GM12878 (cell line): ENCODE data around the gene LRRC3C. TPM values are rescaled to one million over a fixed set of nuclear protein-coding genes. Genes with fewer than 3 reads are reported as not detected.
A peak's percentile ranks its signal among the peaks of the same experiment; 100 is the strongest.
"Not testable (repeated sequence)": the region's sequence is repeated elsewhere in the genome, so short reads cannot be mapped to it uniquely, and the experiment has no call there.

ENCODE experiments used
- ATAC-seq: fragments of 200-7000 bp; cut with Tn5 transposase; 3 replicates; pipeline ENCODE4 v1.9.1; 2020; ENCODE audit warnings: mild to moderate bottlenecking, moderate library complexity
- BruUV-seq: library from RNA; stranded (reverse); fragments of 400-500 nt; replicated peaks from 2 replicates; lab custom pipeline; 2021; lab: Mats Ljungman, UMichigan
- CTCF ChIA-PET: fragments of 300-600 bp; sonication (Branson Sonifier 250); formaldehyde crosslinking; extraction: SDS; loops from one replicate; lab custom pipeline; 2021; ENCODE audit warnings: inconsistent platforms; lab: Yijun Ruan, JAX
- POLR2A ChIA-PET: fragments of 350-600 bp; formaldehyde crosslinking; extraction: SDS; loops from one replicate; lab custom pipeline; 2021; ENCODE audit warnings: inconsistent platforms; lab: Charles Lee
- RAD21 ChIA-PET: fragments of 300-600 bp; sonication (Branson Sonifier 250); formaldehyde crosslinking; loops from one replicate; lab custom pipeline; 2023; ENCODE audit warnings: antibody characterized with exemption; ENCODE audit not compliant: unreplicated experiment; lab: Charles Lee
- SMC1A ChIA-PET: fragments of 300-600 bp; sonication (Branson Sonifier 250); formaldehyde crosslinking; loops from one replicate; lab custom pipeline; 2023; ENCODE audit not compliant: unreplicated experiment, uncharacterized antibody; lab: Charles Lee
- DNase-seq: peaks from one replicate; pipeline ENCODE4 v3.0.0-alpha.2; 2011; ENCODE audit warnings: low read depth, low spot score
- FAIRE-seq: peaks from 3 replicates; lab custom pipeline; 2011; peaks lifted over from hg19 to GRCh38; lab: Jason Lieb, UNC
- H2AFZ ChIP-seq: 2 replicates; pipeline ENCODE4 v1.6.0; 2011; ENCODE audit warnings: low read depth, low read length, control low read depth; ENCODE audit not compliant: control insufficient read depth
- H3K27ac ChIP-seq: 2 replicates; pipeline ENCODE4 v1.5.1; 2011; ENCODE audit warnings: control low read depth; ENCODE audit not compliant: control insufficient read depth, insufficient read depth
- H3K27me3 ChIP-seq, 2 experiments: replicated peaks in 1 of 2; 2 replicates each; pipeline versions ENCODE4 v1.6.0 to v1.6.1; 2011; ENCODE audit warnings: low read length in 1 of 2; ENCODE audit not compliant: control insufficient read depth in 2 of 2, insufficient read depth in 2 of 2
- H3K36me3 ChIP-seq, 2 experiments: 2 replicates each; pipeline ENCODE4 v1.5.1; 2011; ENCODE audit warnings: low read length in 1 of 2; ENCODE audit not compliant: control insufficient read depth in 2 of 2, insufficient read depth in 2 of 2
- H3K4me1 ChIP-seq: 2 replicates; pipeline ENCODE4 v1.6.1; 2011; ENCODE audit warnings: mild to moderate bottlenecking, low read length, moderate library complexity, mixed read lengths; ENCODE audit not compliant: control insufficient read depth, insufficient read depth
- H3K4me2 ChIP-seq: 2 replicates; pipeline ENCODE4 v1.6.0; 2011; ENCODE audit warnings: control low read depth; ENCODE audit not compliant: control insufficient read depth, insufficient read depth
- H3K4me3 ChIP-seq: fragments of 200-600 bp; sonication (generic); 2 replicates; pipeline ENCODE4 v1.5.1; 2016
- H3K79me2 ChIP-seq: 2 replicates; pipeline ENCODE4 v1.6.0; 2011; ENCODE audit warnings: low read length; ENCODE audit not compliant: control insufficient read depth, insufficient read depth
- H3K9ac ChIP-seq: 2 replicates; pipeline ENCODE4 v1.8.0; 2011; ENCODE audit warnings: low read length, control low read depth, mixed read lengths; ENCODE audit not compliant: control insufficient read depth, insufficient read depth
- H3K9me3 ChIP-seq: replicated peaks from 3 replicates; pipeline ENCODE4 v1.5.1; 2011; ENCODE audit warnings: mild to moderate bottlenecking, low read length; ENCODE audit not compliant: control insufficient read depth, insufficient read depth
- H4K20me1 ChIP-seq: 2 replicates; pipeline ENCODE4 v1.6.0; 2011; ENCODE audit not compliant: control insufficient read depth, insufficient read depth
- IKZF2 ChIP-seq, 2 experiments: fragments of 450-650 bp; IDR thresholded peaks; 2 replicates each; pipeline ENCODE4 v1.6.1; 2017; ENCODE audit warnings: mild to moderate bottlenecking in 2 of 2, moderate library complexity in 2 of 2
- KAT2A ChIP-seq: conservative IDR thresholded peaks from 2 replicates; pipeline ENCODE4 v1.6.1; 2011; ENCODE audit warnings: low read depth, low read length; ENCODE audit not compliant: control insufficient read depth
- RFX5 ChIP-seq: IDR thresholded peaks from 2 replicates; pipeline ENCODE4 v1.6.1; 2011; ENCODE audit warnings: low read depth, low read length, improper control_type of control experiment
- WGBS: methylation state at CpG from one replicate; pipeline ENCODE4 v1.1.6; 2016; ENCODE audit warnings: low lambda C conversion rate; ENCODE audit not compliant: insufficient replicate concordance, insufficient coverage; ENCODE audit errors: missing lambda C conversion rate; 5-methylcytosine and 5-hydroxymethylcytosine counted together
- in situ Hi-C: fragments of 300-500 bp; cut with MboI; formaldehyde crosslinking; loops from 9 replicates; pipeline ENCODE4 v1.14.3; 2018; ENCODE audit warnings: mixed read lengths
- intact Hi-C: fragments of 100-400 bp; cut with micrococcal nuclease; formaldehyde crosslinking; loops from one replicate; pipeline ENCODE4 v1.14.2; 2022; ENCODE audit not compliant: unreplicated experiment
- polyA plus RNA-seq, 11 experiments: library from polyadenylated mRNA; depleted of rRNA in 4 of 11; unstranded in 6 of 11; stranded (reverse) in 5 of 11; fragments of >200 nt; fragmentation: Nextera tagmentation in 4 of 11; fragmentation: Illumina TruSeq in 1 of 11; extraction: Ambion mirVana in 4 of 11; extraction: Trizol in 1 of 11; gene quantifications; 1 replicate in 1 of 11; 2 replicates in 10 of 11; pipeline versions ENCODE4 v1.2.1 to v1.2.3, GENCODE V29; 2011 to 2016; ENCODE audit warnings: inconsistent platforms in 2 of 11, missing spikeins in 2 of 11, low read depth in 1 of 11
- total RNA-seq, 4 experiments: library from RNA; depleted of rRNA in 3 of 4; stranded (reverse); fragments of >200 nt in 3 of 4; fragmentation: Illumina TruSeq in 1 of 4; extraction: Trizol in 1 of 4; gene quantifications; 2 replicates each; pipeline versions ENCODE4 v1.2.1 to v1.2.3, GENCODE V29; 2013 to 2021
- TF ChIP-seq, protein P1 (sequence below): IDR thresholded peaks from 2 replicates; pipeline ENCODE4 v1.6.1; 2012; ENCODE audit warnings: low read depth, low read length, improper control_type of control experiment

The LRRC3C gene
- total and polyA plus RNA-seq, 10 of the 15 experiments (the other 5 are each of a cell fraction or from before 2014, with no cell fraction given): not detected

DNA sequence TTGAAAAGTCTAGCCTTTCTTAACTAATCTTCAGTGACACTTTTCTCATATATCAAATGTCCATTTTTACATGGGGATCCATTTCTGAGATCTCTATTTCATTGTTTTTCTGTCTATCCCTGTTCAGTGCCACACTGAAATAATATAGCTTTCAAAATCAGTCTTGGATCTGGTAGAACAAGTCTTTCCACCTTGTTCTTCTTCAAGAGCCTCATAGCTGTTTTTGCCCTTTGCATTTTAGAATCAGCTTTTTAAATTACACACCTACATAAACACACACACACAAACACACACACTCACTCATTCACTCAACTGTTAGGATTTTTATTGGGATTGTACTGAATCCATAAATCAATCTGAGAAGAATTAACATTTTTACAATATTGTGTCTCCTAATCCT lies 28.3 kb upstream of the LRRC3C start:
- intact Hi-C loops: no loop called here
- BruUV-seq: no TSS peak
- in situ Hi-C loops: no loop called here
- Histone ChIP-seq H3K27ac (no peak overlapping the region), H3K9ac (no peak overlapping the region), H3K79me2 (no peaks in the 10 kb centered on the region), H3K4me2 (no peak overlapping the region), H3K4me1 (no peaks in the 10 kb centered on the region; the same call in 1 of the 2 replicates), H3K9me3 (no peaks in the 10 kb centered on the region), H4K20me1 (no peaks in the 10 kb centered on the region), H2AFZ (no peak overlapping the region), H3K27me3 (no peaks in the 10 kb centered on the region), H3K4me3 (no peak overlapping the region), H3K36me3 (no peaks in the 10 kb centered on the region)
- ChIA-PET RAD21 (interaction anchor here (1.1 kb wide), 1 partner anchor 17 kb away, joined by 4 read pairs; no protein-coding TSS in a partner anchor), SMC1A (interaction anchor here (0.7 to 1.3 kb wide), 2 partner anchors 15 to 16 kb away, joined by 3 to 7 read pairs; no protein-coding TSS in a partner anchor), POLR2A (interaction anchor here (0.6 kb wide), 1 partner anchor 70 kb away, joined by 3 read pairs; no protein-coding TSS in a partner anchor), CTCF (interaction anchor here (1.4 kb wide), 2 partner anchors 16 to 23 kb away, joined by 3 read pairs; no protein-coding TSS in a partner anchor)
- FAIRE-seq: peak; percentile 54
- no peak for ATAC-seq
- no peak for DNase-seq
- TF ChIP-seq KAT2A (no peak), IKZF2 (IDR thresholded peaks at IDR 0.05) (no peak), RFX5 (no peak)
- TF ChIP-seq, protein P1, sequence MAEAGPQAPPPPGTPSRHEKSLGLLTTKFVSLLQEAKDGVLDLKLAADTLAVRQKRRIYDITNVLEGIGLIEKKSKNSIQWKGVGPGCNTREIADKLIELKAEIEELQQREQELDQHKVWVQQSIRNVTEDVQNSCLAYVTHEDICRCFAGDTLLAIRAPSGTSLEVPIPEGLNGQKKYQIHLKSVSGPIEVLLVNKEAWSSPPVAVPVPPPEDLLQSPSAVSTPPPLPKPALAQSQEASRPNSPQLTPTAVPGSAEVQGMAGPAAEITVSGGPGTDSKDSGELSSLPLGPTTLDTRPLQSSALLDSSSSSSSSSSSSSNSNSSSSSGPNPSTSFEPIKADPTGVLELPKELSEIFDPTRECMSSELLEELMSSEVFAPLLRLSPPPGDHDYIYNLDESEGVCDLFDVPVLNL: no peak

DNA sequence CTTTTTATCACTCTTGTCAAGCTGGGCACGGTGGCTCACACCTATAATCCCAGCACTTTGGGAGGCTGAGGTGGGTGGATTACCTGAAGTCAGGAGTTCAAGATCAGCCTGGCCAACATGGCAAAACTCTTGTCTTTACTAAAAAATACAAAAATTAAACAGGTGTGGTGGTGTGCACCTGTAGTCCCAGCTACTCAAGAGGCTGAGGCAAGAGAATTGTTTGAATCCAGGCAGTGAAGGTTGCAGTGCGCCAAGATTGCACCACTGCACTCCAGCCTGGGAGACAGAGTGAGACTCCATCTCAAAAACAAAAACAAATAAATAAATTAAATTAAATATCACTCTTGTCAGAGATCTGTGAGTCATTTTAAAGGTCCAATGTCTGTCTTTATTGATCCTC lies 25.5 kb upstream of the LRRC3C start:
- H3K9ac ChIP-seq: not testable (repeated sequence)

More for the DNA sequence above, 25.5 kb upstream of the LRRC3C start:
- WGBS: 96% methylated on average over 2 of the region's 2 CpGs
- ChIA-PET POLR2A (interaction anchor here (0.6 to 1.2 kb wide), 5 partner anchors 8 to 332 kb away, joined by 3 to 4 read pairs (median 3); no protein-coding TSS in a partner anchor), RAD21 (interaction anchor here (0.7 kb wide), 1 partner anchor 26 kb away, joined by 3 read pairs; no protein-coding TSS in a partner anchor), CTCF (interaction anchor here (0.7 to 1.3 kb wide), 4 partner anchors 13 to 248 kb away, joined by 3 to 5 read pairs (median 4); no protein-coding TSS in a partner anchor), SMC1A (interaction anchor here (0.6 to 3.6 kb wide), 5 partner anchors 13 to 27 kb away, joined by 3 to 22 read pairs (median 3); no protein-coding TSS in a partner anchor)
- H4K20me1 ChIP-seq, H3K36me3 ChIP-seq, H3K4me3 ChIP-seq, BruUV-seq, H2AFZ ChIP-seq, H3K27ac ChIP-seq, ATAC-seq, H3K9me3 ChIP-seq, intact Hi-C loops, FAIRE-seq, in situ Hi-C loops, DNase-seq, H3K27me3 ChIP-seq, H3K79me2 ChIP-seq, H3K4me2 ChIP-seq, H3K4me1 ChIP-seq: not testable (repeated sequence)
